ENCODE results near the gene C1orf35.

The C1orf35 gene

DNA sequence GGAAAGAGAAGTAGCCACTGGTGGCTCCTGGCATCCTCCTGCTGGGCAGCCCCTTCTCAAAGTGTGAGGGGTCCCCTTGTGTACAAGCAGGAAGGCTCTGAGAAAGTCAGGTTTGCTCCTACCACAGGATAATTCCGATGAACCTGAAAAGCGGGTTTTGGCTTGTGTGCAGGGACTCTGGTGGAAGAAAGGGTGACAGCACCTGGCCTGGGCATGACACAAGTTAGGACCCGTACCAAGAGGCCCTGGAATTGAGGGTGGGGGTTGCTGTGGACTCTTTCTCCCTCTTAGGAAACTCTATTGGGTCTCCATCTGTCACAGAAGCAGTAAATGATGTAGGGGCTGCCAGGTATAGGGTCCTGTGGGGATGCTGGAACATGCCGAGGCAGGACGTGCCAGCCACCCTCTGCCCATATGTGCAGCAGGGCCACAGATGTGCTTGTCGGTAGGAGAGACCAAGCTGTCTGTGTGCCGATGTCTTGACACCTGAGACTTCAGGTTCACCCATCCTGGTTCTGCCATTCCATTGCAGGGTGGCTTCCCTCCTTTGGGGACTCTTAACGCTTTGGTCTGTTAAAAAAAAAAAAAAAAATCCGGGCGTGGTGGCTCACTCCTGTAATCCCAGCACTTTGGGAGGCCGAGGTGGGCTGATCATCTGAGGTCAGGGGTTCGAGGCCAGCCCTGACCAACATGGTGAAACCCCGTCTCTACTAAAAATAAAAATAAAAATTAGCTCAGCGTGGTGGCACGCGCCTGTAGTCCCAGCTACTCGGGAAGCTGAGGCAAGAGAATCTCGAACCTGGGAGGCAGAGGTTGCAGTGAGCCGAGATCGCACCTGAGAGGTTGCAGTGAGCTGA is 9.8 kb downstream of the C1orf35 start:
- FAIRE-seq, result no peak

DNA sequence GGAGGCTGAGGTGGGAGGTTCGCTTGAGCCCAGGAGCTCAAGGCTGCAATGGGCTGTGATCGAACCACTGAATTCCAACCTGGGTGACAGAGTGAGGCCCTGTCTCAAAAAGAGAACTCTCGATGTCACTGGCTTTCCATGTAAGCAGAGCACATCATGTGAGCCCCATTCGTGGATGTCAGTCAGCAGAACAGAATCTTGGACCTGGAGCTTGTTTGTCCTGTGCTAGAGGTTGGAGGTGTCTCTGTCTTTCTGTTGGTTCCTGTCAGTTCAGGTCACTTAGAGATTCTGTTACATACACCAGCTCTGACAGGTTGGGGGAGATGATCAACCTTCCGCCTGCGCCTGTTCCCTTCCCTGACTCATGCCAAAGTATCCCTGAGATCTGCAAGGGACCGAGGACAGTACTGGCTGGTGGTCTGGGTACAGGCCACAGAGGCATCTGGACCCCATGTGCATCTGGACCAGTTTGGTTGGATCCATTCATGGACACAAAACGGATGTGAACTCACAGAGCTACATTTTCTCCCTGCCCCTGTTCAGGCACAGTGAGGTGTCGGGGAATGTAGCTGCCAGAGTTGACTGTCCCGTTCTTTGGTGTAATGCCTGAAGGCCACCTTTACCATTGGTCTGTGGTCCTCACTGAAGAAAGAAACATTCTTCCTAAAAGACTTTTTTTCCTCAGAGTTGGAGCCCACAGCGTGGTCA is 10.6 kb downstream of the C1orf35 start:
- FAIRE-seq, result no peak

DNA sequence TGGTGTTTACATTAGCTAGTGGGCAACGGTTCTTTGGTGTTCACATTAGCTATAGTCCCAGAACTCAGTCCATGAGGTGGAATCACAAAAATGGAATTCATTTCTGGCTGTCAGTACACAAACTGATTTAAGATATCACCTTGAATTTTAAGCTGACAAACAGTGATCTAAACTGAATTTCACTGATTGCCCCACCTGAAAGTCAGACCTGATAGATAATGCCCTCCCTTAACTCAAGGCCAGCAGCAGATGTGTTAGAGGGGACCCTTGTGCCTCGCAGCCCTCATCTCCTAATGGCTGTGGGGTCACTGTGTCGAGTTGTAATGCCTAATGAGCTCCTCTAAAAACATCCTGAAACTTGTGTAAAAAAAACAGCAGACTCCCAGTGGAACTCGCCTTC is 12.0 kb downstream of the C1orf35 start:
- FAIRE-seq, result no peak

- no peak for FAIRE-seq
Observed at GRCh38 chr1:228090613-228091081, 12.5 kb downstream of the C1orf35 start.

DNA sequence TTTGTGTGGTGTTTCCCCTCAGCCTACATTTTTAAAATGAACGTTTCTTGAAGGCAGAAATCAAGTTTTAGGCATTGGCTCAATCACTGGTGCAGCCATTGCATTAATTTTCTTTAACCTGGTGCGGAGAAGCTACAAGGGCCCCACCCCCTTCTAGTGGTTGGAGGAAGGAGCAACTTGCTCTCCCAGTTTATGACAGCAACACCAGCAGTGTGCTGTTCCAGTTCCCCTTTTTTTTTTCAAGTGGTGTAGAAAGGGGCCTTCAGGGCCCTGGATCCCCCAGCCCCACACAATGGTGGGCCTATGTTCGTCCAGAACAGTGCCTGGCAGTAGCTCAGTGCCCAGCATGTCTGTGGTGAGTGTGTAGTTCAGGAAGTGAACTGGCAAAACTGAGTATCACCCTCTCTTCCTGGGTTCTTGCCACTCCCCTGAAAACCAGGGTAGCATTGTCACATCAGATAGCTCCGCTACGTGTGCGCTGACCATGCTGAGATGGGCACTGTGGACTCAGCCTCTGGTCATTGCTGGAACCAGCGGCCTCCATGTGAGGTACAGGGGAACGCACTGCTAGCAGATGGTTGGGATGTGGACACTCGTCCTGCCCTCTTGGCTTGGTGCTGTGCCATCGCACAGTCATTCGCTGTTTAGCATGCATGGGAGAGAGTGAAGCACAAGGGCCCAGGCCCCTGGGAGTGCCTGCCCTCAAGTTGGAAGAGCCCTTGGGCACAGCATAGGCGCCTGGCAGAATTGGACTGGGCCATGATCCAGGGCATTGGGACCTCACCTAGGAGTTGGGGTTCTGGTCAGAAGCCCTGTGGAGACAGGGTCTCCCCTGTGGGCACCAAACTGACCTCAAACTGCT is 13.4 kb downstream of the C1orf35 start:
- no peak for FAIRE-seq

- FAIRE-seq, result no peak
Observed at GRCh38 chr1:228088586-228089498, 14.3 kb downstream of the C1orf35 start.

- FAIRE-seq, result no peak
Observed at GRCh38 chr1:228087771-228088251, 15.3 kb downstream of the C1orf35 start.

GRCh38 chr1:228085287-228085951 is 17.7 kb downstream of the C1orf35 start:
- FAIRE-seq, result no peak

- no peak for FAIRE-seq
Observed at GRCh38 chr1:228084797-228085196, 18.3 kb downstream of the C1orf35 start.

- FAIRE-seq, result no peak
Observed at GRCh38 chr1:228084325-228084724, 18.8 kb downstream of the C1orf35 start.

- FAIRE-seq, result no peak
Observed at GRCh38 chr1:228083871-228084278, 19.2 kb downstream of the C1orf35 start.

DNA sequence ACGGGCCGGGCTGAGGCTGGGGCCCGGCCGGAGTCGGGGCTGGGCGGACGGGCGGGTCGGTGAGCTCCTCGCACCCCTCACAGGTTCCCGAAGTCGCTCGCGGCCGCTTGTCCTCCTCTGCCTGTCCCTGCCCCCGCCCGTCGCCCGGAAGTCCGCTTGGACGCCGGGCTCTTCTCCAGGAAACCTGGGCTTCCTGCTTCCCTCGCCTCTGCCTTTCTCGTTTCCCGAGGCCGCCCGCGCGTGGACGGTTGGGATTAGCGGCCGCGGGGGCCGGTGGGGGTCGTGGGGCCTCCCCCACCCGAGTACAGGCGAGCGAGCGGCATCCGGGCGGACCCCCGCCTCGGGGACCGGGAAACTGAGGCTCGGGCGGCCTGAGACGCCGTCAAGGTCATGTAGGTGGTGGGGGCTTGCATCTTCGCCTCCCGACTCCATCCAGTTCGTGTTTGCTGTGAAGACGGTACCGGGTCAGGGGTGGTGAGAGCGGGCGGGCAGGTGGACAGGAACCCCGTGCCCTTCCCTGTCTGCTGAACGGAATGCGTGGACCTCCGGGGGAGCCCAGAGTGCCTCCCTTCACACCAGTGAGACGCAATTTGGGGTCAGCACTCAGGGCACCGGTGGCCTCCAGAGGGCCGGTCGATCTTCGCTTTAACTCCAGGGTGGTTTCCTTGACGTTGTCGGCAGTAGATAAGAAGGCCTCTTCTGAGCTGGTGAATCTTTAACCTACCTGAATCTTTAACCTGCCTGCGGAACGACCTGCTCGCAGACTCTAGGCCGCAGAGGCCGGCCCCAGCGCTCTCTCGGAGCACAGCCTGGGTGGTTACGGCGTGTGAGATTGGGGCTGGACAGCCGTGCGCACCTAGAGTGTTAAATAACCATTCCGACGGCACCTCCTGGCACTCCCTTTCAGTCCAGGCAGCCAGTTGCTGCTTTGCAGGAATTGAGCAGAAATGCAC is 19.9 kb downstream of the C1orf35 start:
- FAIRE-seq, result no peak

- FAIRE-seq, result no peak
Observed at GRCh38 chr1:228082214-228082917, 20.8 kb downstream of the C1orf35 start, which contains the start of gene ARF1. Gene ARF1 (plus strand): TSS chr1:228082708. CDS start chr1:228097115, 14,407 bp downstream.

DNA sequence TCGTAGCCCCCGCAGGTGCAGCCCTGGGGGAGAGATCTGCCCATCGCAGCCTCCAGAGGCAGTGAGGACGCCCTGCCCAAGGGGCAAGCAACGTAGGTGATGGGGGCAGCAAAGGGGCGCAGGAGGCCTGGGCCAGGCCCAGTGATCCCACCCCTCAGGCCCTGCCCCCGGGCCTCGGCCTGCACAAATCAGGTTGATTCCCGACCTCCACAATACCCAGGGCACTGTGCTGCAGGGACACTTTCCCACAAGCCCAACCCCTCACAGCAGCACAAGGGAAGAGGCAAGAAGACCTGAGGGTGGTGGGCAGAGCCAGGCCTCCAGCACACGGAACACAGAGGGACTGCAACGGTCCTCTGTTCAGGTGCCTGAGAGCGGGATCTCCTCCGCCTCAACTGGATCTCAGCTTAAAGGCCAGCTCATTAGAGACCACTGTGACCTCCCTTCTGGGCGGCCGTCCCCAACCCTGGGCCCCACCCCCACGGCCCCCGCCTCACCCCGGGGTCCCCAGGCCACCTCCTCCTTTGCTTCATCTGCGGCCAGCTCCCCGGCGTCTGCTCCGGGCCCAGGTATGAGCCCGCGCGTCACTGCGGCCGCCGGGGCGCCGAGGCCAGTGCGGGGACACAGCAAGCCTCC is 21.4 kb downstream of the C1orf35 start:
- no peak for FAIRE-seq

GRCh38 chr1:228081144-228081543 is 22.0 kb downstream of the C1orf35 start:
- FAIRE-seq, result no peak

- FAIRE-seq, result no peak
Observed at GRCh38 chr1:228079601-228080263, 23.4 kb downstream of the C1orf35 start.

DNA sequence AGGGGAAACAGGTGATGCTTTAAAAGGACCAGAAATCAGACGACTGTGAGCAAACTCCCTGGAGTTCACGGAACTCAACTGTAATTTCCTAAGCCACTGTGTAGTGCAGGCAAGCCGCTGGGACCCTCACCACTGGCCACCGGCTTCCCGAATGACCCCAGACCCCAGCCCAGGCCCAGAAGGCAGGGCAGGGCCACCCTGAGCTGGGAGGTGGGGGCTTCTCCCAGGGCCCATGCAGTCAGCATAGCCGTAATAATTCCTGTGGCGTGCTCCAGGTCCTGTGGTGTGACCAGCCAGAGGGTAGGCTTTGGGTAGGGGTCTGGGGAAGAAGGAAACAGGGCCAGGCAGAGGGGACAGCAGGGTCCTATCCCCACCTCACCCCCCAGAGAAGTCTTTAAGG is 24.1 kb downstream of the C1orf35 start:
- FAIRE-seq, result no peak
